HG03558 (cell line): ENCODE measurements around the gene CD101.

Experiments
- ATAC-seq: cut with Tn5 transposase; IDR thresholded peaks from one replicate; pipeline ENCODE4 v1.9.1; 2021; ENCODE audit warnings: moderate number of reproducible peaks; ENCODE audit not compliant: unreplicated experiment; ENCODE audit errors: extremely low read depth

The CD101 gene

GRCh38 chr1:117079737-117080136 lies 78.2 kb downstream of the CD101 start:
- no peak for ATAC-seq

DNA sequence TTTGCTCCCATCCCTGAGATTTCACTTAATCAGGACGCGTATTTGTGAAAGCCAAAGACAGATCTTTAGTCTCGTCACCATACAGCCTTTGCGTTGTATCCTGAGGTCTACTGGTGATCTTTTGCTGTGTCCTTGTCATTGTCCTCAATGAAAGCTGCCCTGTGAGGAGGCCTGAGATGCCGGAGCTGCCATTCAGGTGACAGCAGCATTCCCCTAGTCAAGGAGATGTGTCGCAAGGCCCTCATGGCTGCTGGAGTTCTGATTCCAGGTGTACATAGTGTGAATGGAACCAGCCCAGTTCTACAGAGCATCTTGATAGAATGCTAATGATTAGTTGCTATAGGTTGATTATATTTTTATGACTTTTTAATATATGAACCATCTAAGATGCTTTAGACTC lies 82.7 kb downstream of the CD101 start:
- no peak for ATAC-seq
